Peyer's patch (tissue), 4 donors: ENCODE results near the gene STEAP3.

Experiments
- POLR2A ChIP-seq, 2 donors: fragments of 450-650 bp; IDR thresholded peaks; one replicate each; pipeline ENCODE4 v1.5.1; 2017; ENCODE audit warnings: antibody characterized with exemption in 2 of 2, mild to moderate bottlenecking in 2 of 2, moderate library complexity in 2 of 2
- TF ChIP-seq, protein P1 (sequence below), 6 experiments: fragments of 450-650 bp in 4 of 6; fragments of 200-600 bp in 2 of 6; sonication (generic) in 1 of 6; IDR thresholded peaks; one replicate each; pipeline ENCODE4 v1.5.1; 2017 to 2019; ENCODE audit warnings: antibody characterized with exemption in 6 of 6, mild to moderate bottlenecking in 3 of 6, moderate library complexity in 1 of 6

DNA sequence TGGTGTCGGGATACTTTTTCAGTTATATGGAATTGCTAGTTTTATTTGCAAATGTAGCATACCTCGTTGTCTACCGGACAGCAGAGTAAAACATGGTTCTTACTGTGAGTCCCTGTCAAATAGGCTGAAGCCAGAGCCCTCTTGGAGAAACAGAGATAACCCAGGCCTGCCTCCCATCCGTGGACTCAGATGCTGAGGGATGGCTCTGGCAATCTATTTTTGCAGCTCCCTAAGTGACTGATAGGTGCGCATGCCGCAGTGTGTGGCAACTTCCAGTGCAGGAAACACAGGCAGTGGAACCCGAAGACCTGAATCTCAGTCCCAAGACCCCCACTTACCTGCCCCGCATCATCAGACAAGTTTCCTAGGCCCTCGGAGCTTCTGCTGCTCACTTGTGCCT lies 33.6 kb downstream of the STEAP3 start:
- TF ChIP-seq, protein P1, sequence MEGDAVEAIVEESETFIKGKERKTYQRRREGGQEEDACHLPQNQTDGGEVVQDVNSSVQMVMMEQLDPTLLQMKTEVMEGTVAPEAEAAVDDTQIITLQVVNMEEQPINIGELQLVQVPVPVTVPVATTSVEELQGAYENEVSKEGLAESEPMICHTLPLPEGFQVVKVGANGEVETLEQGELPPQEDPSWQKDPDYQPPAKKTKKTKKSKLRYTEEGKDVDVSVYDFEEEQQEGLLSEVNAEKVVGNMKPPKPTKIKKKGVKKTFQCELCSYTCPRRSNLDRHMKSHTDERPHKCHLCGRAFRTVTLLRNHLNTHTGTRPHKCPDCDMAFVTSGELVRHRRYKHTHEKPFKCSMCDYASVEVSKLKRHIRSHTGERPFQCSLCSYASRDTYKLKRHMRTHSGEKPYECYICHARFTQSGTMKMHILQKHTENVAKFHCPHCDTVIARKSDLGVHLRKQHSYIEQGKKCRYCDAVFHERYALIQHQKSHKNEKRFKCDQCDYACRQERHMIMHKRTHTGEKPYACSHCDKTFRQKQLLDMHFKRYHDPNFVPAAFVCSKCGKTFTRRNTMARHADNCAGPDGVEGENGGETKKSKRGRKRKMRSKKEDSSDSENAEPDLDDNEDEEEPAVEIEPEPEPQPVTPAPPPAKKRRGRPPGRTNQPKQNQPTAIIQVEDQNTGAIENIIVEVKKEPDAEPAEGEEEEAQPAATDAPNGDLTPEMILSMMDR (IDR thresholded peaks at IDR 0.05): no peak
- no peak for TF ChIP-seq POLR2A (IDR thresholded peaks at IDR 0.05)
